RWPE1 (cell line): ENCODE data around the gene PURA.

ENCODE experiments used
- CTCF ChIA-PET: fragments of 350-600 bp; sonication (Branson Sonifier 250); formaldehyde crosslinking; extraction: SDS; loops from one replicate; lab custom pipeline; 2021; lab: Yijun Ruan, JAX
- POLR2A ChIA-PET: fragments of 400-600 bp; formaldehyde crosslinking; extraction: SDS; loops from one replicate; lab custom pipeline; 2020; ENCODE audit warnings: antibody characterized with exemption; ENCODE audit not compliant: low non-redundant PET; lab: Yijun Ruan, JAX
- DNase-seq: peaks from one replicate; pipeline ENCODE4 v3.0.0; 2012; ENCODE audit warnings: low spot score
- H3K27ac ChIP-seq: fragments of 450-650 bp; 2 replicates; pipeline ENCODE4 v1.5.1; 2017
- CTCF ChIP-seq: fragments of 450-650 bp; conservative IDR thresholded peaks from 2 replicates; pipeline ENCODE4 v1.5.1; 2017; ENCODE audit warnings: low read depth, mild to moderate bottlenecking

Gene PURA

GRCh38 chr5:140107312-140108092 is 6.4 kb upstream of the PURA start:
- POLR2A ChIA-PET: interaction anchor here (0.5 to 0.7 kb wide), 5 partner anchors 25 to 360 kb away, joined by 3 to 6 read pairs (median 3); no protein-coding TSS in a partner anchor
- CTCF ChIA-PET: interaction anchor here (0.7 to 1.6 kb wide), 5 partner anchors 35 to 136 kb away, joined by 3 to 4 read pairs (median 3); no protein-coding TSS in a partner anchor
- TF ChIP-seq CTCF: peak; percentile 24; the same call in 1 of the 2 replicates
- peak; percentile 95 for DNase-seq
- peak overlapping the region; percentile 97 for H3K27ac ChIP-seq

GRCh38 chr5:140108093-140109017 is 5.6 kb upstream of the PURA start:
- ChIA-PET CTCF (interaction anchor here (0.7 to 1.6 kb wide), 6 partner anchors 36 to 137 kb away, joined by 3 to 4 read pairs (median 3); no protein-coding TSS in a partner anchor), POLR2A (interaction anchor here (0.5 to 0.7 kb wide), 4 partner anchors 29 to 547 kb away, joined by 3 to 6 read pairs (median 4); partner anchors contain the start of gene UBE2D2)
- peak overlapping the region; percentile 97 for H3K27ac ChIP-seq
- DNase-seq: peak; percentile 53
- TF ChIP-seq CTCF: no peak

GRCh38 chr5:140109018-140109758 is 4.7 kb upstream of the PURA start:
- peak; percentile 21 for DNase-seq
- POLR2A ChIA-PET: interaction anchor here (0.7 kb wide), 1 partner anchor 548 kb away, joined by 4 read pairs; the partner anchor contains the start of gene UBE2D2
- CTCF ChIA-PET: interaction anchor here (0.7 to 2.3 kb wide), 5 partner anchors 35 to 140 kb away, joined by 3 to 12 read pairs (median 3); no protein-coding TSS in a partner anchor
- H3K27ac ChIP-seq: peak overlapping the region; percentile 97
- TF ChIP-seq CTCF: no peak

- DNase-seq: no peak
- CTCF ChIA-PET: interaction anchor here (1.0 to 2.3 kb wide), 4 partner anchors 34 to 141 kb away, joined by 3 to 12 read pairs (median 6); no protein-coding TSS in a partner anchor
- H3K27ac ChIP-seq: no peak overlapping the region
- POLR2A ChIA-PET: no interaction called here
- no peak for TF ChIP-seq CTCF
Measured at GRCh38 chr5:140109759-140110645, 3.9 kb upstream of the PURA start.

GRCh38 chr5:140110646-140110957 is 3.3 kb upstream of the PURA start:
- DNase-seq: no peak
- CTCF ChIA-PET: interaction anchor here (1.0 to 2.3 kb wide), 2 partner anchors 36 to 141 kb away, joined by 3 to 12 read pairs; no protein-coding TSS in a partner anchor
- no peak for TF ChIP-seq CTCF
- no peak overlapping the region for H3K27ac ChIP-seq
- POLR2A ChIA-PET: no interaction called here
